ENCODE results near the gene APIP.

Gene APIP

GRCh38 chr11:34910817-34911216, 5.4 kb downstream of the APIP start:
- peaks cover 6% of the 10 kb centered on the region; the same call in 1 of the 2 replicates for H3K79me2 ChIP-seq (ENCODE audit: insufficient read depth, low read length)
- no peaks in the 10 kb centered on the region for H3K9me3 ChIP-seq (ENCODE audit: low read length)
- no peak overlapping the region for H3K4me3 ChIP-seq (ENCODE audit: low read depth, low read length, poor library complexity, severe bottlenecking)
- H4K20me1 ChIP-seq (ENCODE audit: insufficient read depth, low read length) = no peaks in the 10 kb centered on the region
- H3K9ac ChIP-seq (ENCODE audit: low read length) = no peak overlapping the region
- H3K4me2 ChIP-seq (ENCODE audit: low read length) = no peak overlapping the region
- H3K27ac ChIP-seq (ENCODE audit: low read depth, low read length, poor library complexity, severe bottlenecking) = no peak overlapping the region
- no peaks in the 10 kb centered on the region for H3K27me3 ChIP-seq (ENCODE audit: insufficient read depth, low read length)
- peaks cover 19% of the 10 kb centered on the region for H3K4me1 ChIP-seq (ENCODE audit: insufficient read depth, low read length, severe bottlenecking)
- H3K9me2 ChIP-seq (ENCODE audit: low read depth, low read length) = no peaks in the 10 kb centered on the region
- H2AFZ ChIP-seq (ENCODE audit: low read length) = no peak overlapping the region
- TF ChIP-seq EZH2 (IDR thresholded peaks at IDR 0.05; ENCODE audit: borderline replicate concordance, low read length) = no peak
- TF ChIP-seq, protein P1, sequence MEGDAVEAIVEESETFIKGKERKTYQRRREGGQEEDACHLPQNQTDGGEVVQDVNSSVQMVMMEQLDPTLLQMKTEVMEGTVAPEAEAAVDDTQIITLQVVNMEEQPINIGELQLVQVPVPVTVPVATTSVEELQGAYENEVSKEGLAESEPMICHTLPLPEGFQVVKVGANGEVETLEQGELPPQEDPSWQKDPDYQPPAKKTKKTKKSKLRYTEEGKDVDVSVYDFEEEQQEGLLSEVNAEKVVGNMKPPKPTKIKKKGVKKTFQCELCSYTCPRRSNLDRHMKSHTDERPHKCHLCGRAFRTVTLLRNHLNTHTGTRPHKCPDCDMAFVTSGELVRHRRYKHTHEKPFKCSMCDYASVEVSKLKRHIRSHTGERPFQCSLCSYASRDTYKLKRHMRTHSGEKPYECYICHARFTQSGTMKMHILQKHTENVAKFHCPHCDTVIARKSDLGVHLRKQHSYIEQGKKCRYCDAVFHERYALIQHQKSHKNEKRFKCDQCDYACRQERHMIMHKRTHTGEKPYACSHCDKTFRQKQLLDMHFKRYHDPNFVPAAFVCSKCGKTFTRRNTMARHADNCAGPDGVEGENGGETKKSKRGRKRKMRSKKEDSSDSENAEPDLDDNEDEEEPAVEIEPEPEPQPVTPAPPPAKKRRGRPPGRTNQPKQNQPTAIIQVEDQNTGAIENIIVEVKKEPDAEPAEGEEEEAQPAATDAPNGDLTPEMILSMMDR (IDR thresholded peaks at IDR 0.05; ENCODE audit: low read length) = no peak
- peaks cover 23% of the 10 kb centered on the region for H3K36me3 ChIP-seq (ENCODE audit: insufficient read depth, low read length)
- H3F3A ChIP-seq (ENCODE audit: insufficient read depth, low read length) = no peaks in the 10 kb centered on the region

GRCh38 chr11:34909955-34910354, 6.2 kb downstream of the APIP start:
- Histone ChIP-seq H3K27ac (ENCODE audit: low read depth, low read length, poor library complexity, severe bottlenecking) (no peak overlapping the region), H2AFZ (ENCODE audit: low read length) (no peak overlapping the region), H4K20me1 (ENCODE audit: insufficient read depth, low read length) (no peaks in the 10 kb centered on the region), H3K27me3 (ENCODE audit: insufficient read depth, low read length) (no peaks in the 10 kb centered on the region), H3K36me3 (ENCODE audit: insufficient read depth, low read length) (peaks cover 23% of the 10 kb centered on the region), H3K9me2 (ENCODE audit: low read depth, low read length) (no peaks in the 10 kb centered on the region), H3K4me2 (ENCODE audit: low read length) (no peak overlapping the region), H3K79me2 (ENCODE audit: insufficient read depth, low read length) (peaks cover under 1% of the 10 kb centered on the region; the same call in 1 of the 2 replicates), H3K9ac (ENCODE audit: low read length) (no peak overlapping the region), H3K9me3 (ENCODE audit: low read length) (no peaks in the 10 kb centered on the region), H3K4me3 (ENCODE audit: low read depth, low read length, poor library complexity, severe bottlenecking) (no peak overlapping the region), H3K4me1 (ENCODE audit: insufficient read depth, low read length, severe bottlenecking) (peaks cover 15% of the 10 kb centered on the region), H3F3A (ENCODE audit: insufficient read depth, low read length) (no peaks in the 10 kb centered on the region)
- TF ChIP-seq EZH2 (IDR thresholded peaks at IDR 0.05; ENCODE audit: borderline replicate concordance, low read length) = no peak
- TF ChIP-seq, protein P1 (IDR thresholded peaks at IDR 0.05; ENCODE audit: low read length) = no peak

DNA sequence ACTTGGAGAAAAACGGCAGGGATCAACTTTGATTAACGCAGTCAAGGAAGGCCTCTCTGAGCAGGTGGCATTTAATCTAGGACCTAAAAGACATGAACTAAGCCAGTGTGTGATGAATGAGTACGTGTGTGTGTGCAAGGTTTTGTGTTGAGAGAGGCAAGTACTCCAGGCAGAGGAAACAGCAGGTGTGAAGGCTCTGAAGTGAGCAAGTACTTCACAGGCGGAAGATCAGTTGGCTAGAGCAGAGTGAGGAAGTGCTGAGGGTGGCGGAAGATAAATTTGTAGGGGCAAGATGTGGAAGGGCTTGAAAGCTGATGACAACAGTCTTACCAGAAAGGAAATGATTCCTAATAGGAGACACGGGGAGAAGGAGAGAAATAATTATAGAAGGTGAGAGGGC, 6.8 kb downstream of the APIP start:
- Histone ChIP-seq H3K27me3 (ENCODE audit: insufficient read depth, low read length) (no peaks in the 10 kb centered on the region), H3K4me3 (ENCODE audit: low read depth, low read length, poor library complexity, severe bottlenecking) (no peak overlapping the region), H2AFZ (ENCODE audit: low read length) (no peak overlapping the region), H3K4me2 (ENCODE audit: low read length) (no peak overlapping the region), H3K27ac (ENCODE audit: low read depth, low read length, poor library complexity, severe bottlenecking) (no peak overlapping the region), H3K9me3 (ENCODE audit: low read length) (no peaks in the 10 kb centered on the region), H4K20me1 (ENCODE audit: insufficient read depth, low read length) (no peaks in the 10 kb centered on the region), H3K9me2 (ENCODE audit: low read depth, low read length) (no peaks in the 10 kb centered on the region), H3K4me1 (ENCODE audit: insufficient read depth, low read length, severe bottlenecking) (peaks cover 9% of the 10 kb centered on the region), H3K79me2 (ENCODE audit: insufficient read depth, low read length) (no peaks in the 10 kb centered on the region), H3F3A (ENCODE audit: insufficient read depth, low read length) (no peaks in the 10 kb centered on the region), H3K36me3 (ENCODE audit: insufficient read depth, low read length) (peaks cover 21% of the 10 kb centered on the region), H3K9ac (ENCODE audit: low read length) (no peak overlapping the region)
- TF ChIP-seq EZH2 (IDR thresholded peaks at IDR 0.05; ENCODE audit: borderline replicate concordance, low read length) = no peak
- TF ChIP-seq, protein P1 (IDR thresholded peaks at IDR 0.05; ENCODE audit: low read length) = no peak
